ENCODE measurements around the gene SMIM10. TPM values are rescaled to one million over a fixed set of nuclear protein-coding genes. Genes with fewer than 3 reads are reported as not detected.
A peak's percentile ranks its signal among the peaks of the same experiment; 100 is the strongest.
"Not testable (repeated sequence)": the region's sequence is repeated elsewhere in the genome, so short reads cannot be mapped to it uniquely, and the experiment has no call there.

SMIM10 gene
- total RNA-seq, 1 experiment from 2014 or later, result 2.4 TPM

DNA sequence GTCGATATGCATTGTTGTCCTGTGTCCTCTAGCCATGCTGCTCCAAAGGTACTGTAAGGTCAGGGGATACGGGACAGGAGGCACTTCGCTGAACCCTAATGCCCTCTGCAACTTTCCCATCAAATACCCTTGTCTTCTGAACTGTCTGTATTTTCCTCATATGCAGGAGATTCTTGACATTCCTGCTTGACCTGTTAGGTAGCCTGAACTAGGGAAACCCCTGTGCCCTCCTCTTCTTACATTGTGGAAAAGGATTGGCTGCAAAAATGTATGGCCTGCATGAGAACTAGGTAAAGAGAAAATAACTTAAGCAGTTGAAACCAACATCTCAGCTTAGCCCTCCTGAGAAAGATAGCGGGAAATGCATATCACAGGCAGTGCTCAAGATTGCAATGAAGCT is 20.1 kb downstream of the SMIM10 start:
- intact Hi-C loops (cut with micrococcal nuclease; ENCODE audit: unreplicated experiment), result no loop called here
- H3K27ac Mint-ChIP-seq (ENCODE audit: unreplicated experiment), result no peak overlapping the region
- no peaks in the 10 kb centered on the region for H3K36me3 Mint-ChIP-seq (ENCODE audit: insufficient read depth, unreplicated experiment)
- peaks cover 6% of the 10 kb centered on the region for H3K4me1 Mint-ChIP-seq (ENCODE audit: low read depth, unreplicated experiment)
- TF ChIP-seq, protein P1, sequence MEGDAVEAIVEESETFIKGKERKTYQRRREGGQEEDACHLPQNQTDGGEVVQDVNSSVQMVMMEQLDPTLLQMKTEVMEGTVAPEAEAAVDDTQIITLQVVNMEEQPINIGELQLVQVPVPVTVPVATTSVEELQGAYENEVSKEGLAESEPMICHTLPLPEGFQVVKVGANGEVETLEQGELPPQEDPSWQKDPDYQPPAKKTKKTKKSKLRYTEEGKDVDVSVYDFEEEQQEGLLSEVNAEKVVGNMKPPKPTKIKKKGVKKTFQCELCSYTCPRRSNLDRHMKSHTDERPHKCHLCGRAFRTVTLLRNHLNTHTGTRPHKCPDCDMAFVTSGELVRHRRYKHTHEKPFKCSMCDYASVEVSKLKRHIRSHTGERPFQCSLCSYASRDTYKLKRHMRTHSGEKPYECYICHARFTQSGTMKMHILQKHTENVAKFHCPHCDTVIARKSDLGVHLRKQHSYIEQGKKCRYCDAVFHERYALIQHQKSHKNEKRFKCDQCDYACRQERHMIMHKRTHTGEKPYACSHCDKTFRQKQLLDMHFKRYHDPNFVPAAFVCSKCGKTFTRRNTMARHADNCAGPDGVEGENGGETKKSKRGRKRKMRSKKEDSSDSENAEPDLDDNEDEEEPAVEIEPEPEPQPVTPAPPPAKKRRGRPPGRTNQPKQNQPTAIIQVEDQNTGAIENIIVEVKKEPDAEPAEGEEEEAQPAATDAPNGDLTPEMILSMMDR (IDR thresholded peaks at IDR 0.05; ENCODE audit: unreplicated experiment), result no peak
- H3K4me3 Mint-ChIP-seq (ENCODE audit: low read depth, unreplicated experiment), result no peak overlapping the region
- DNase-seq, result no peak
- no TSS peak for BruUV-seq (replicated peaks)
- CTCF ChIA-PET, result no interaction called here
- H3K9me3 Mint-ChIP-seq (ENCODE audit: low read depth, unreplicated experiment), result no peaks in the 10 kb centered on the region
- H3K27me3 Mint-ChIP-seq (ENCODE audit: unreplicated experiment), result peaks cover 12% of the 10 kb centered on the region

DNA sequence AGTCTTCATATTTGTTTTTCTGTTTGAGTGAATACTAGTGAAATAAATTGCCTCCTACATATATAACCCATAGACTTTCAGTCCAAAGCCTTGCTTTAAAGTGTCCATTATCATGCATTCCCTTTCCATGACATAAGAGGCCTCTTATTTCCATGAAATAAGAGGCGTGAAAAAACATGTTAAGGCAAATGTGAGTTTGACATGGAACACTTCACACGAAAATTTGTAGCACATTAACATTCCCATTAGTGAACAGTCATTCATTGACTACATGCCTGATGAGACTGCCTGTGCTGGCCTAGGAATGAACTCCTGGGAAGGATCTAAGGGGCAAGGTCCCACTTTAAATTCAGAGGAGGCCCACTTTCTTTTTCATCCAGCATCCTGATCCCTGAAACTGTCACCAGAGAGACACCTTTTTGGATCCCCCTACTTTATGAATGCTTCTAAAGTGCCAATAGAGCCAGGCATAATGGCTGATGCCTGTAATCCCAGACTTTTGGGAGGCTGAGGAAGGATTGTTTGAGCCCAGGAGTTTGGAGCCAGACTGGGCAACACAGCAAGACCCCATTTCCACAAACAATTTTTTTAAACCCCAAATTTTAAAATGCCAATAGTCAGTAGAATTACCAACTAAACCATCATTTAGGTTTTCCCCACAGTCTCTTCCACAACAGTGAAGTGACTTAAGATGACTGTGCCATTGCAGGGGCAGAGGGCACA is 24.9 kb downstream of the SMIM10 start:
- Mint-ChIP-seq H3K27me3 (ENCODE audit: unreplicated experiment) (peaks cover 12% of the 10 kb centered on the region), H3K9me3 (ENCODE audit: low read depth, unreplicated experiment) (no peaks in the 10 kb centered on the region), H3K4me1 (ENCODE audit: low read depth, unreplicated experiment) (peaks cover 3% of the 10 kb centered on the region), H3K27ac (ENCODE audit: unreplicated experiment) (no peak overlapping the region), H3K36me3 (ENCODE audit: insufficient read depth, unreplicated experiment) (no peaks in the 10 kb centered on the region), H3K4me3 (ENCODE audit: low read depth, unreplicated experiment) (no peak overlapping the region)
- DNase-seq, result no peak
- intact Hi-C loops (cut with micrococcal nuclease; ENCODE audit: unreplicated experiment), result no loop called here
- CTCF ChIA-PET, result no interaction called here
- TF ChIP-seq, protein P1 (IDR thresholded peaks at IDR 0.05; ENCODE audit: unreplicated experiment), result no peak
- BruUV-seq (replicated peaks), result no TSS peak

DNA sequence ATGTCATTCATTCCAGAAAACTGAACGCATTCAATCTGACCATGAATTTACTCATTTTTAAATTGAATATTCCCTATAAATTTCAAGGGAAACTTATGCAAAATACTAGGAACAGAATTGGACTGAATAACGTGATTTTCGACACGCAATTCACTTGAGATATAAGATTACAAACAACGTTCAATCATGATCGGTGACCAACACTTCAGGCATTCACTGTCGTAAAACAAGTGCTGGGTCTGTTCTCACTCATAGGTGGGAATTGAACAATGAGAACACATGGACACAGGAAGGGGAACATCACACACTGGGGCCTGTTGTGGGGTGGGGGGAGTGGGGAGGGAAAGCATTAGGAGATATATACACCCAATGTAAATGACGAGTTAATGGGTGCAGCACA is 29.1 kb downstream of the SMIM10 start:
- CTCF ChIA-PET; H3K27ac Mint-ChIP-seq (ENCODE audit: unreplicated experiment); H3K27me3 Mint-ChIP-seq (ENCODE audit: unreplicated experiment); H3K4me3 Mint-ChIP-seq (ENCODE audit: low read depth, unreplicated experiment); H3K9me3 Mint-ChIP-seq (ENCODE audit: low read depth, unreplicated experiment); intact Hi-C loops (cut with micrococcal nuclease; ENCODE audit: unreplicated experiment); BruUV-seq (replicated peaks); DNase-seq: not testable (repeated sequence)
- peaks cover 33% of the 10 kb centered on the region for H3K4me1 Mint-ChIP-seq (ENCODE audit: low read depth, unreplicated experiment)
- peaks cover 21% of the 10 kb centered on the region for H3K36me3 Mint-ChIP-seq (ENCODE audit: insufficient read depth, unreplicated experiment)

DNA sequence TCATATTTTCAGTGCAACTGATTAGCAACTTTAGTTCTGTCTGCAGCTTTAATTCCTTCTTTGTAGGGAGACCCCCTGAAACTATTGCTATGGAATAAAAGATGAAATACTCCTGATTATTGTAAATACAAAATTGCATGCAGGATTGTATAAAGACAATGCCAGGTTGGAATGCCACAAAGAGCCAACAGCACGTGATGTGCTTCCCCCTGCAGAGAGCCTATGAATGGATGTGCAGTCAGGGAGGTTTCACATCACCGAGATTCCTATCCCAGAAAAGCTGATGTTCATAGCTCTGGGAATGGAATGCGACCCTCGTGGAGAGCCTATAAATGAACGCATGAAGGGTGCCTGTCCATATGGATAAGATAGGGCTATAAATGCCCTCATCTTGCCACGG is 33.0 kb downstream of the SMIM10 start:
- Mint-ChIP-seq H3K4me1 (ENCODE audit: low read depth, unreplicated experiment) (peaks cover 33% of the 10 kb centered on the region), H3K36me3 (ENCODE audit: insufficient read depth, unreplicated experiment) (peaks cover 21% of the 10 kb centered on the region)
- H3K27ac Mint-ChIP-seq (ENCODE audit: unreplicated experiment); BruUV-seq (replicated peaks); H3K27me3 Mint-ChIP-seq (ENCODE audit: unreplicated experiment); DNase-seq; CTCF ChIA-PET; H3K4me3 Mint-ChIP-seq (ENCODE audit: low read depth, unreplicated experiment); H3K9me3 Mint-ChIP-seq (ENCODE audit: low read depth, unreplicated experiment); intact Hi-C loops (cut with micrococcal nuclease; ENCODE audit: unreplicated experiment): not testable (repeated sequence)

DNA sequence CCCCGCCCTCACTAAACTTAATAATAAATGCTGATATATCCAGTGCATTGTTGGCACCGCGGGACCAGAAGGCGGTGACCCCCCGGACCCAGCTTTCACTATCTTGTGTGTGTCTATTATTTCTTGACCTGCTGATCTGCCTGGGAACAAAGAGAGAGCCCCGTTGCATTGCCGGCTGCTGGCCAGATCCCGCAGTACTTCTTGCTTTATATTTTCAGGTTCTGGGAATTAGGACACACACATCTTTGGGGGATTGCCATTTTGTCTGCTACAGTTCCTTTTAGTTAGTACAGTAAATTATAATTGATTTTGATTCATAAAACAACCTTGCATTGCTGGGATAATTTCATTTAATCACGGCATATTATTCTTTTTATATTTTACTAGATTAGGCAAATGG is 33.7 kb downstream of the SMIM10 start:
- CTCF ChIA-PET, result no interaction called here
- H3K9me3 Mint-ChIP-seq (ENCODE audit: low read depth, unreplicated experiment), result no peaks in the 10 kb centered on the region
- TF ChIP-seq, protein P1 (IDR thresholded peaks at IDR 0.05; ENCODE audit: unreplicated experiment), result no peak
- H3K4me3 Mint-ChIP-seq (ENCODE audit: low read depth, unreplicated experiment), result peak overlapping the region; percentile 55
- H3K27me3 Mint-ChIP-seq (ENCODE audit: unreplicated experiment), result no peaks in the 10 kb centered on the region
- peaks cover 33% of the 10 kb centered on the region for H3K4me1 Mint-ChIP-seq (ENCODE audit: low read depth, unreplicated experiment)
- intact Hi-C loops (cut with micrococcal nuclease; ENCODE audit: unreplicated experiment), result no loop called here
- no peak for DNase-seq
- no peak overlapping the region for H3K27ac Mint-ChIP-seq (ENCODE audit: unreplicated experiment)
- no TSS peak for BruUV-seq (replicated peaks)
- peaks cover 21% of the 10 kb centered on the region for H3K36me3 Mint-ChIP-seq (ENCODE audit: insufficient read depth, unreplicated experiment)

DNA sequence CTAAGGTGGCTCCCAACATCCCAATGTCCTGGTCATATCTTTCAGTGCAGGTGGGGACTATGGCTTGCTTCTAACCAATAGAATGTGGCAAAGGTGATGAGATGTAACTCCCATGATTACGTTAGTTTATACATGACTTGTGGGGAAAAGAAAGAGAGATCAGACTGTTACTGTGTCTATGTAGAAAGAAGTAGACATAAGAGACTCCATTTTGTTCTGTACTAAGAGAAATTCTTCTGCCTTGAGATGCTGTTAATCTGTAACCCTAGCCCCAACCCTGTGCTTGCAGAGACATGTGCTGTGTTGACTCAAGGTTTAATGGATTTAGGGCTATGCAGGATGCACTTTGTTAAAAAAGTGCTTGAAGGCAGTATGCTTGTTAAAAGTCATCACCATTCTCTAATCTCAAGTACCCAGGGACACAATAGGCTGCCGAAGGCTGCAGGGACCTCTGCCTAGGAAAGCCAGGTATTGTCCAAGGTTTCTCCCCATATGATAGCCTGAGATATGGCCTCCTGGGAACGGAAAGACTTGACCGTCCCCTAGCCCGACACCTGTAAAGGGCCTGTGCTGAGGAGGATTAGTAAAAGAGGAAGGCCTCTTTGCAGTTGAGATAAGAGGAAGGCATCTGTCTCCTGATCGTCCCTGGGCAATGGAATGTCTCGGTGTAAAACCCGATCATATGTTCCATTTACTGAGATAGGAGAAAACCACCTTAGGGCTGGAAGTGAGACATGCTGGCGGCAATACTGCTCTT is 39.6 kb downstream of the SMIM10 start:
- peaks cover 12% of the 10 kb centered on the region for H3K4me1 Mint-ChIP-seq (ENCODE audit: low read depth, unreplicated experiment)
- H3K27ac Mint-ChIP-seq (ENCODE audit: unreplicated experiment); DNase-seq; intact Hi-C loops (cut with micrococcal nuclease; ENCODE audit: unreplicated experiment); CTCF ChIA-PET; H3K9me3 Mint-ChIP-seq (ENCODE audit: low read depth, unreplicated experiment); H3K4me3 Mint-ChIP-seq (ENCODE audit: low read depth, unreplicated experiment); H3K27me3 Mint-ChIP-seq (ENCODE audit: unreplicated experiment); BruUV-seq (replicated peaks): not testable (repeated sequence)
- H3K36me3 Mint-ChIP-seq (ENCODE audit: insufficient read depth, unreplicated experiment), result peaks cover 32% of the 10 kb centered on the region

DNA sequence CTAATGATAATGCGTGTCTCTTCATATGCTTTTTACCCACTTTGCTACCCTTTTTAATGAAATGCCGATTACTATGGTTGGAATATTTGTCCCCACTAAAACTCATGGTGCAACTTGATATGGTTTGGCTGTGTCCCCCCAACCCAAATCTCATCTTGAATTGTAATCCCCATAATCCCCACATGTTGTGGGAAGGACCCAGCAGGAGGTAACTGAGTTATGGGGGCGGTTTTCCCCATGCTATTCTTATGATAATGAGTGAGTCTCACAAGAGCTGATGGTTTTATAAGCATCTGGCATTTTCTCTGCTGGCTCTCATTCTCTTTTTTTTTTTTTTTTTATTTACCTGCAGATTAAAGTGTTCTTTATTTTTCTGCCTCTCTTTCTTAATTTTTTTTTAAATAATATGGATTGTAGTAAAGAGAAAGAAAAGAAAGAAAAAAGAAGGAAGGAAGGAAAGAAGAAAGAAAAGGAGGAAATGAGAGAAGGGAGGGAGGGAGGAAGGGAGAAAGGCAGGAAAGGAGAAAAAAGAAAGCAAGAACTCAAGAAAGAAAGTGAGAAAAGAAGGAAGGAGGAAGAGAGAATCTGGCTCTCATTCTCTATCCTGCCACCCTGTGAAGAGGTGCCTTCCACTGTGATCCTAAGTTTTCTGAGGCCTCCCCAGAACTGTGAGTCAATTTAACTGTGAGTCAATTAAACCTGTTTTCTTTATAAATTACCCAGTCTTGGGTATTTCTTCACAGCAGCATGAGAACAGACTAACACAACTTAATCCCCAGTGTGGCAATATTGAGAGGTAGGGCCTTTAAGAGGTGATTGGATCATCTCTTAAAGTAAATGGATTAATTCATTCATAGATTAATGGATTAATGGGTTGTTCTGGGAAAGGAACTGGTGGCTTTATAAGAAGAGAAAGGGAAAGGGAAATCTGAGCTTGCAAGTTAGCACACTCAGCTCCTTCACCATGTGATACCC is 50.6 kb downstream of the SMIM10 start:
- H3K27ac Mint-ChIP-seq (ENCODE audit: unreplicated experiment); intact Hi-C loops (cut with micrococcal nuclease; ENCODE audit: unreplicated experiment); H3K9me3 Mint-ChIP-seq (ENCODE audit: low read depth, unreplicated experiment); H3K27me3 Mint-ChIP-seq (ENCODE audit: unreplicated experiment); H3K4me1 Mint-ChIP-seq (ENCODE audit: low read depth, unreplicated experiment); CTCF ChIA-PET; BruUV-seq (replicated peaks); H3K36me3 Mint-ChIP-seq (ENCODE audit: insufficient read depth, unreplicated experiment); H3K4me3 Mint-ChIP-seq (ENCODE audit: low read depth, unreplicated experiment); DNase-seq: not testable (repeated sequence)

All from Calu3 (cell line).